GM18526 (cell line): Measurements from ENCODE around the gene TLX2.

Source experiments
- POLR2A ChIP-seq: IDR thresholded peaks from 3 replicates; pipeline ENCODE4 v1.6.1; 2011; ENCODE audit not compliant: insufficient read length; ENCODE audit errors: extremely low read depth

Gene TLX2

GRCh38 chr2:74514368-74515270 is at the start of gene TLX2:
TSS of gene TLX2 (plus strand) at chr2:74514450. CDS start at chr2:74514807, 357 bp downstream.
- TF ChIP-seq POLR2A = no peak

DNA sequence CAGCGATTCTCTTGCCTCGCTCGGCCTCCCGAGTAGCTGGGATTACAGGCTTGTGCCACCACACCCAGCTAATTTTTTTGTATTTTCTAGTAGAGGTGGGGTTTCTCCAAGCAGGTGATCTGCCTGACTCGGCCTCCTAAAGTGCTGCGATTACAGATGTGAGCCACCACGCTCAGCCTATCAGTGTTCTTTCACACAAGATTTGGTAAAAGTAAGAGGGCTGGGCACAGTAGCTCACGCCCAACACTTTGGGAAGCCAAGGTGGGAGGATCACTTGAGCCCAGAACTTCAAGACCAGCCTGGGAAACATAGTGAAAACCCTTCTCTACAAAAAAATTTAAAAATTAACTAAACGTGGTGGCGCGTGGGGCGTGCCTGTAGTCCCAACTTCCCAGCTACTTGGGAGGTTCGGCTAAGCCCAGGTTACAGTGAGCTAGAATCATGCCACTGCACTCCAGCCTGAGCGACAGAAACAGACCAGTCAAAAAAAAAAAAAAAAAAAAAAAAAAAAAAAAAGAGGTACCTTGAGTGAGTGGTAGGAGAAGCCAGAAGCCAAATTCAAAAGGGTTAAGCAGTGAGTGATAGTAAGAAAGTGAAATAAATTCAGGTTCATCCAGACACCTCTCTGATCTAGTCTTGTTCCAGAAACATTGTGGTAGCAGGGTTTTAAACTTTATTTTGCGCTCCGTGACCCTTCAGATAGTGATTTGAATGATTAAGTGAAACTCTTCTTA is 42.8 kb upstream of the TLX2 start:
- no peak for TF ChIP-seq POLR2A

- peak; percentile 91 for TF ChIP-seq POLR2A
Observed at GRCh38 chr2:74472086-74472944, 41.9 kb upstream of the TLX2 start, which contains the start of gene MRPL53. TSS of gene MRPL53 (minus strand) at chr2:74472680. CDS start at chr2:74472660, 20 bp downstream.

DNA sequence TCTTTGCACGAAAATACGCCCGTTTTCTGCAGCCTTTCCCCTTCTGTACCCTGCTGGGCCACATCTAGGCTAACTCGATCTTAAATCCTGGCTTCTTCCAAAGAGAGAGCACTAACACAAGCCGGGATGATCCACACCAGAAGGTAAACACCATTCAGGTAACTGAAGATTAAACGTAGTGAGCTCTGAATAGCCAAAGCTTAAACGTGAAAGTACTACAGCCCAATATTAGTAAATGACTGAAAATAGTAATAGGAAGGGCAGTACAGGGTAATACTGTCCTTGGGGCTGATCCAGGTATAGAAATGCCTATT is 41.3 kb upstream of the TLX2 start:
- TF ChIP-seq POLR2A = no peak

- no peak for TF ChIP-seq POLR2A
Observed at GRCh38 chr2:74474481-74474880, 39.8 kb upstream of the TLX2 start.

- TF ChIP-seq POLR2A = no peak
Observed at GRCh38 chr2:74474899-74475298, 39.4 kb upstream of the TLX2 start.

GRCh38 chr2:74481431-74481830 is 32.8 kb upstream of the TLX2 start:
- no peak for TF ChIP-seq POLR2A

- TF ChIP-seq POLR2A = no peak
Observed at GRCh38 chr2:74481961-74482800, 32.1 kb upstream of the TLX2 start.

GRCh38 chr2:74482801-74483674 is 31.2 kb upstream of the TLX2 start, which contains the start of the genes CCDC142 and TTC31:
TSS of gene CCDC142 (minus strand) at chr2:74482998. CDS start at chr2:74482837, 161 bp downstream.
TSS of gene TTC31 (plus strand) at chr2:74483081. CDS start at chr2:74483096, 15 bp downstream.
- TF ChIP-seq POLR2A = peak; percentile 79

GRCh38 chr2:74486141-74486540 is 28.1 kb upstream of the TLX2 start:
- TF ChIP-seq POLR2A = no peak

- TF ChIP-seq POLR2A = no peak
Observed at GRCh38 chr2:74488643-74489481, 25.4 kb upstream of the TLX2 start.

DNA sequence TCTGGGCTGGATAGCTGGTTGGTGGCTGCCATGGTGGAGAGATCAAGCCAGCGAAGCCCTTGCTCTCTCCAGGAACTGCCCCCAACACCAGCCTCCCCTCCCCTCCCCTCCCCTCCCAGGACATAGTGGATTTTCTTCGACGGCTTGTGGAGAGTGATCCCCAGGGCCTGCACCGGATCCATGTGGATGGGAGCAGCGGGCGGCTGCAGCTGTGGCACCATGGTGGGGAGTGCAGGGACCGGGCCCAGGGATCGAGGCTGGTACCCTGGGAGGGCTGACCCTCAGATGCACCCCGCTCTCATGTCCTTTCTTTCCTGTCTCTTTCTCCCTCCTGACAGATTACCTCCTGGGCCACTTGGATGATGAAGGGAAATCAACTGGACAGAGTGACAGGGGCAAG is 24.3 kb upstream of the TLX2 start:
- TF ChIP-seq POLR2A = no peak
